HUES64 (cell line): ENCODE data around the gene GRHL3.
"Not testable (repeated sequence)": the region's sequence is repeated elsewhere in the genome, so short reads cannot be mapped to it uniquely, and the experiment has no call there.

Experiments used
- H3K27ac ChIP-seq: 2 replicates; pipeline ENCODE4 v1.7.0; 2013; ENCODE audit warnings: low read depth, low read length, inconsistent platforms
- H3K27me3 ChIP-seq: 2 replicates; pipeline ENCODE4 v1.6.1; 2013; ENCODE audit warnings: mild to moderate bottlenecking, low read length; ENCODE audit not compliant: insufficient read depth
- H3K36me3 ChIP-seq: 2 replicates; pipeline ENCODE4 v1.6.1; 2013; ENCODE audit warnings: mild to moderate bottlenecking, low read length; ENCODE audit not compliant: insufficient read depth
- H3K4me1 ChIP-seq: 2 replicates; pipeline ENCODE4 v1.6.1; 2013; ENCODE audit warnings: mild to moderate bottlenecking, low read length, moderate library complexity; ENCODE audit not compliant: insufficient read depth
- H3K4me3 ChIP-seq: 2 replicates; pipeline ENCODE4 v1.5.1; 2013; ENCODE audit warnings: mild to moderate bottlenecking, low read length, moderate library complexity
- H3K9ac ChIP-seq: 2 replicates; pipeline ENCODE4 v1.6.1; 2013; ENCODE audit warnings: mild to moderate bottlenecking, low read depth, low read length
- H3K9me3 ChIP-seq: 2 replicates; pipeline ENCODE4 v1.6.1; 2013; ENCODE audit warnings: low read depth, low read length; ENCODE audit not compliant: insufficient read depth
- WGBS: fragments of 150-250, 120-280 bp; methylation state at CpG from one replicate; pipeline ENCODE4 v1.1.7; 2013; ENCODE audit warnings: missing lambda C conversion rate; 5-methylcytosine and 5-hydroxymethylcytosine counted together

GRHL3 gene

GRCh38 chr1:24283326-24284155 lies 35.6 kb upstream of the GRHL3 start:
- 89% methylated on average over 10 of the region's 10 CpGs for WGBS
- Histone ChIP-seq H3K9me3 (no peaks in the 10 kb centered on the region), H3K9ac (no peak overlapping the region), H3K27ac (no peak overlapping the region), H3K36me3 (no peaks in the 10 kb centered on the region), H3K4me1 (peaks cover 15% of the 10 kb centered on the region; the same call in 1 of the 2 replicates), H3K27me3 (peaks cover 12% of the 10 kb centered on the region; the same call in 1 of the 2 replicates), H3K4me3 (no peak overlapping the region)

- H3K9ac ChIP-seq = no peak overlapping the region
- no peaks in the 10 kb centered on the region for H3K36me3 ChIP-seq
- H3K4me1 ChIP-seq = peaks cover 15% of the 10 kb centered on the region; the same call in 1 of the 2 replicates
- WGBS = 90% methylated on average over 8 of the region's 8 CpGs
- H3K4me3 ChIP-seq = no peak overlapping the region
- H3K27me3 ChIP-seq = peaks cover 16% of the 10 kb centered on the region; the same call in 1 of the 2 replicates
- no peaks in the 10 kb centered on the region for H3K9me3 ChIP-seq
- H3K27ac ChIP-seq = no peak overlapping the region
These were observed 35.0 kb upstream of the GRHL3 start for GRCh38 chr1:24284156-24284471.

- 97% methylated on average over 13 of the region's 13 CpGs for WGBS
- no peaks in the 10 kb centered on the region for H3K36me3 ChIP-seq
- H3K27ac ChIP-seq = no peak overlapping the region
- H3K4me1 ChIP-seq = peaks cover 15% of the 10 kb centered on the region; the same call in 1 of the 2 replicates
- no peak overlapping the region for H3K4me3 ChIP-seq
- no peak overlapping the region for H3K9ac ChIP-seq
- H3K27me3 ChIP-seq = peaks cover 26% of the 10 kb centered on the region; the same call in 1 of the 2 replicates
- H3K9me3 ChIP-seq = no peaks in the 10 kb centered on the region
These were observed 33.9 kb upstream of the GRHL3 start for GRCh38 chr1:24285231-24285630.

GRCh38 chr1:24286246-24287010 lies 32.7 kb upstream of the GRHL3 start:
- Histone ChIP-seq H3K4me1 (peaks cover 15% of the 10 kb centered on the region; the same call in 1 of the 2 replicates), H3K27me3 (peaks cover 33% of the 10 kb centered on the region; the same call in 1 of the 2 replicates), H3K9ac (no peak overlapping the region), H3K4me3 (no peak overlapping the region), H3K9me3 (no peaks in the 10 kb centered on the region), H3K36me3 (no peaks in the 10 kb centered on the region), H3K27ac (peak overlapping the region; percentile 80; the same call in 1 of the 2 replicates)
- whole genome bisulfite sequencing = 54% methylated on average over 10 of the region's 11 CpGs

GRCh38 chr1:24287779-24288178 lies 31.4 kb upstream of the GRHL3 start:
- Histone ChIP-seq H3K4me1 (peaks cover 15% of the 10 kb centered on the region; the same call in 1 of the 2 replicates), H3K27me3 (peaks cover 42% of the 10 kb centered on the region; the same call in 1 of the 2 replicates)
- H3K4me3 ChIP-seq, H3K27ac ChIP-seq, H3K36me3 ChIP-seq, H3K9me3 ChIP-seq, H3K9ac ChIP-seq: not testable (repeated sequence)
- 94% methylated on average over 6 of the region's 6 CpGs for WGBS

- WGBS = 90% methylated on average over 1 of the region's 1 CpG
- Histone ChIP-seq H3K27ac (no peak overlapping the region), H3K27me3 (peaks cover 42% of the 10 kb centered on the region; the same call in 1 of the 2 replicates), H3K4me3 (no peak overlapping the region), H3K9ac (no peak overlapping the region), H3K36me3 (no peaks in the 10 kb centered on the region), H3K9me3 (no peaks in the 10 kb centered on the region), H3K4me1 (peaks cover 15% of the 10 kb centered on the region; the same call in 1 of the 2 replicates)
These were observed 30.7 kb upstream of the GRHL3 start for GRCh38 chr1:24288479-24288878.

- WGBS = 95% methylated on average over 15 of the region's 15 CpGs
- H3K9ac ChIP-seq = no peak overlapping the region
- H3K27me3 ChIP-seq = peaks cover 42% of the 10 kb centered on the region; the same call in 1 of the 2 replicates
- peaks cover 24% of the 10 kb centered on the region for H3K4me1 ChIP-seq
- H3K36me3 ChIP-seq = no peaks in the 10 kb centered on the region
- H3K9me3 ChIP-seq = no peaks in the 10 kb centered on the region
- no peak overlapping the region for H3K4me3 ChIP-seq
- no peak overlapping the region for H3K27ac ChIP-seq
These were observed 29.1 kb upstream of the GRHL3 start for GRCh38 chr1:24289937-24290595.

- H3K27ac ChIP-seq = no peak overlapping the region
- no peak overlapping the region for H3K4me3 ChIP-seq
- H3K4me1 ChIP-seq = peaks cover 27% of the 10 kb centered on the region
- H3K9ac ChIP-seq = no peak overlapping the region
- no peaks in the 10 kb centered on the region for H3K9me3 ChIP-seq
- H3K36me3 ChIP-seq = no peaks in the 10 kb centered on the region
- WGBS = 89% methylated on average over 8 of the region's 8 CpGs
- peaks cover 35% of the 10 kb centered on the region; the same call in 1 of the 2 replicates for H3K27me3 ChIP-seq
These were observed 28.1 kb upstream of the GRHL3 start for GRCh38 chr1:24290933-24291487.

- no peaks in the 10 kb centered on the region for H3K36me3 ChIP-seq
These were observed 27.1 kb upstream of the GRHL3 start for GRCh38 chr1:24292103-24292502.

GRCh38 chr1:24292887-24293286 lies 26.3 kb upstream of the GRHL3 start:
- Histone ChIP-seq H3K27ac (no peak overlapping the region), H3K4me1 (peaks cover 24% of the 10 kb centered on the region), H3K9ac (no peak overlapping the region), H3K27me3 (peaks cover 35% of the 10 kb centered on the region; the same call in 1 of the 2 replicates), H3K36me3 (no peaks in the 10 kb centered on the region), H3K9me3 (no peaks in the 10 kb centered on the region), H3K4me3 (no peak overlapping the region)
- WGBS = 96% methylated on average over 9 of the region's 9 CpGs

More at GRCh38 chr1:24292103-24292502, 27.1 kb upstream of the GRHL3 start:
- Histone ChIP-seq H3K4me1 (peaks cover 22% of the 10 kb centered on the region), H3K9me3 (no peaks in the 10 kb centered on the region), H3K27me3 (peaks cover 35% of the 10 kb centered on the region; the same call in 1 of the 2 replicates), H3K4me3 (no peak overlapping the region), H3K27ac (no peak overlapping the region), H3K9ac (no peak overlapping the region)
- WGBS = 87% methylated on average over 3 of the region's 4 CpGs
